GM12891 (cell line): ENCODE data around the gene PGLYRP4.

Experiments
- PAX5 ChIP-seq: IDR thresholded peaks from 2 replicates; pipeline ENCODE4 v1.6.1; 2011; ENCODE audit warnings: low read length, moderate library complexity, mild to moderate bottlenecking; ENCODE audit not compliant: insufficient read depth, severe bottlenecking
- POLR2A ChIP-seq: IDR thresholded peaks from 2 replicates; pipeline ENCODE4 v1.6.1; 2011; ENCODE audit warnings: low read depth, low read length, control low read depth
- POLR2AphosphoS5 ChIP-seq: IDR thresholded peaks from 2 replicates; pipeline ENCODE4 v1.6.1; 2011; ENCODE audit warnings: low read depth, low read length, control low read depth
- POU2F2 ChIP-seq: IDR thresholded peaks from 2 replicates; pipeline ENCODE4 v1.6.1; 2011; ENCODE audit warnings: low read depth, mild to moderate bottlenecking, control low read depth, low read length, moderate library complexity
- TAF1 ChIP-seq: IDR thresholded peaks from 2 replicates; pipeline ENCODE4 v1.6.1; 2011; ENCODE audit warnings: low read depth, low read length, control low read depth

GRCh38 chr1:153288634-153289275, 59.9 kb downstream of the PGLYRP4 start:
- TF ChIP-seq POLR2A, result no peak
- no peak for TF ChIP-seq TAF1
- TF ChIP-seq POLR2AphosphoS5, result no peak
- TF ChIP-seq PAX5, result no peak
- no peak for TF ChIP-seq POU2F2
